VCaP (cell line): ENCODE measurements around the gene ABCA1.

ENCODE experiments used
- H3K27ac ChIP-seq: fragments of 450-650 bp; 2 replicates; pipeline ENCODE4 v1.5.1; 2017
- TF ChIP-seq, protein P1 (sequence below): fragments of 450-650 bp; conservative IDR thresholded peaks from 2 replicates; pipeline ENCODE4 v1.5.1; 2017; ENCODE audit warnings: mild to moderate bottlenecking, moderate library complexity

The ABCA1 gene

DNA sequence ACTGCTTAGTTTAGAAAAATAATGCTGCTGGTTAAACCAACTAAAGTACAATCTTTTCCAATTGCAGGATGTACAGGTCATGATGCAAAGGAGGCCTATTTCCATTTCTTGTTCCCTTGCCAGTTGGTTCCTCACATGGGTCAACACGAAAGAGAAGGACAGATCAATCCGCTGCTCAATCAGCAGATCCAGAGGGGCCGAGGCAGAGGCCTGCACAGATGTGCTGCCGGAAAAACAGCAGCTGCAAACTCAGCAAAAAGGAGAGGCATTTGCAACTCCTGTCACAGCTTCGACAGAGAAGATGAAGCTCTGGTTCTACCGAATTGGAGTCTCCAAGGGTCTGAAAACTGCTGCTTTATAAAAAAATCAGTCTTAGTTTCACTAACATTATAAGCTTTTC lies 94.3 kb downstream of the ABCA1 start:
- TF ChIP-seq, protein P1, sequence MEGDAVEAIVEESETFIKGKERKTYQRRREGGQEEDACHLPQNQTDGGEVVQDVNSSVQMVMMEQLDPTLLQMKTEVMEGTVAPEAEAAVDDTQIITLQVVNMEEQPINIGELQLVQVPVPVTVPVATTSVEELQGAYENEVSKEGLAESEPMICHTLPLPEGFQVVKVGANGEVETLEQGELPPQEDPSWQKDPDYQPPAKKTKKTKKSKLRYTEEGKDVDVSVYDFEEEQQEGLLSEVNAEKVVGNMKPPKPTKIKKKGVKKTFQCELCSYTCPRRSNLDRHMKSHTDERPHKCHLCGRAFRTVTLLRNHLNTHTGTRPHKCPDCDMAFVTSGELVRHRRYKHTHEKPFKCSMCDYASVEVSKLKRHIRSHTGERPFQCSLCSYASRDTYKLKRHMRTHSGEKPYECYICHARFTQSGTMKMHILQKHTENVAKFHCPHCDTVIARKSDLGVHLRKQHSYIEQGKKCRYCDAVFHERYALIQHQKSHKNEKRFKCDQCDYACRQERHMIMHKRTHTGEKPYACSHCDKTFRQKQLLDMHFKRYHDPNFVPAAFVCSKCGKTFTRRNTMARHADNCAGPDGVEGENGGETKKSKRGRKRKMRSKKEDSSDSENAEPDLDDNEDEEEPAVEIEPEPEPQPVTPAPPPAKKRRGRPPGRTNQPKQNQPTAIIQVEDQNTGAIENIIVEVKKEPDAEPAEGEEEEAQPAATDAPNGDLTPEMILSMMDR = no peak

DNA sequence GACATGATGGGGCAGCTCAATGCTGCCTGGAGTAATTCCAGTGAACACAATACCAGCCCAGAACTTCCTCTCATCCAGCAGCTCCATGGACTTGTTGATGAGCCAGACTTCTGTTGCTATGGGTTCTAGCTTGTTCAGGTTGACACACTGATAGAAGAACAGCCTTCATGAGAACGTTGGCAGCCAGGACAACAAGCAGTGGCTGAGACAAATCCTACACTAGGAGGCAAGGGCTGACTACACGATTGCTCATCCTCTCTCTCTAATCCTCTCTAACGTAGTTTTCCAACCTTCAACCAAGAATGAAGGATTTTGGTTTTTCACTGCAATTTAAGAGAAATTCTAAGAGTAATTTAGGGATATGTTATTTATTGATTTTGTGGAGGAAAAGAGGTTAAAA lies 96.3 kb downstream of the ABCA1 start:
- TF ChIP-seq, protein P1 = no peak
- H3K27ac ChIP-seq = no peak overlapping the region

More for the DNA sequence above, 94.3 kb downstream of the ABCA1 start:
- no peak overlapping the region for H3K27ac ChIP-seq

DNA sequence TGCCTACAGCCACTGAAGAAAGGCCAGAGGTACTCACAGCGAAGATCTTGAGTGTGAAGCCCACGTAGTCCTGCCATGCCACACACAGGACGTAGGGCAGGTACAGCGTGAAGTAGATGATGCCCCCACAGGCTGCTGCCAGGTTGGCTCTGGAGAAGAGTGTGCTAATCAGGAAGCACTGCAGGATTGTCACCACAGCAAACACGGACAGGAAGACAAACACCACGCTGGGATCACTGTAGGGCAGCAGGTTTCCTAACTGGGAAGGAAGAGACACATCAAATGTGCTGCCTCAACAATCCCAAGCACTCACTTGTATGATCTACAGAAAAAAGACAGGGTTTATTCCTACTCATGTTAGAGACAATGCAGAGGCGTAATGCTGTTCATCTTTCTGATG lies 101.0 kb downstream of the ABCA1 start:
- TF ChIP-seq, protein P1 = no peak

DNA sequence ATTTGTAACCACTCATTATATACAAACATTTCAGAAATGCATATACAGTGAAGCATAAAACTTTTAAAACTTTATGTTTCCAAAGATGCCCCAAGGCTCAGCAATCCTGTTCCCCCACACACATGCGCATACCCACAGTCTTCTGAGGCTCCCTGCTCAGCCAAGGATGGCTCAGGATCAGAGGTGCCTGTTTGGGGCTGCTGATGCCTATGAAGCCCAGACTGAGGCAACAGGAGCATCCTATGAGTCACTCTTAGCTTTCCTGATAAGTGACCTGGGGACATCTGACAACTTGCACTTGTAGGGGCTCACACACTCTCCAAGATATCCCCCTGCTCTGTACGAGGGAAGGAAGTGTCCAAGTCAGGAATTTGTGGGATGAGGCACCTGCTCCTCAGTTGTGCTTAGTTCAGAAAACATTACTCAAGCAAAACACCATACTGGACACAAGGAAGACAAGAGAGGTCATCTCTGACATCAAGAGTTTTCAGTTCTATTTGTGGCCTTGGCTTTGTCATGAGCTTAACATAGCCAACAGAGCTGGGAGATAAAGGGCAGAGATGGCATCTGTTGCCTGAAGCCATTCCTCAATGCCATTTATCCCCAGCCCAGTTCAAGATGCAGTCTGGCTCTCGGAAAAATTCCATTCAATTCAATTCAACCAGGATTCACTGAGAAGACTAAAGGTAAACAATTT lies 101.7 kb downstream of the ABCA1 start:
- no peak overlapping the region for H3K27ac ChIP-seq
- TF ChIP-seq, protein P1 = no peak

More for the DNA sequence above, 101.0 kb downstream of the ABCA1 start:
- no peak overlapping the region for H3K27ac ChIP-seq

DNA sequence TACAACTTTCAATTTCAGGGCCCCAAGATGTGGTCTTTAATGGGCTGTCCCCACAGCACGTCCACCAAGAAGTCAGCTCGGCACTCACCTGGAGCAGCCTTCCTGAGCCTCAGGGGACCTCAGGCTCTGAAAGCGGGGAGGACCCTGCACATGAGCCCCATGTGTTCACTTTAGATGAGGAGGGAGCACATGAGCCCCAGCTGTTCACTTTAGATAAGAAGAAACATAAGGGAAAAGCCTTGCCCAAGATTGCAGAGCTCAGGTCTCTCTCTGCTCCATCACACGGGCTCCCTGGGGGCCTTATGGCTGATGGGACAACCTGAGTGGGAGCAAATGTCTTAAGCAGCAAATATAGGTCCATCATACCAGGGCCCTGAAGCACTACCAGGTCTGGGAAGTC lies 107.6 kb downstream of the ABCA1 start:
- no peak overlapping the region for H3K27ac ChIP-seq
- TF ChIP-seq, protein P1 = no peak

DNA sequence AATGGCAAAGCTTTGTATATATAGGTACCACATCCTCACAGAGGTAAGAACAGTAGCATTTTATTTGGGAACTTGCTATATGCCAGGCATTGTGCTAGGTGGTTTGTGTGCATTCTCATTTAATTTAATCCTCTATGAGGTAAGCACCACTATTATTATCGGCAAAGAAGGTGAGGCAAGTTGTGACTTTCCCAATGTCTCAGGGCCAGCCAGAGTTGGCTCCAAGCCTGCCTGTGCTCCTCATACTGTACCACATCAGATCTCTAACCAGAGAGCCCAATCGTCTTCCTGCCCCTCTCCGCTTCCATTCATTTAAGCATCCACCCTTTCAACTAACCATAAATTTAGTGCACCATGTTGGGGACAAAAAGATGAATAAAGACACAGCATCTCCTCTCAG lies 108.9 kb downstream of the ABCA1 start:
- TF ChIP-seq, protein P1 = no peak
- no peak overlapping the region for H3K27ac ChIP-seq

DNA sequence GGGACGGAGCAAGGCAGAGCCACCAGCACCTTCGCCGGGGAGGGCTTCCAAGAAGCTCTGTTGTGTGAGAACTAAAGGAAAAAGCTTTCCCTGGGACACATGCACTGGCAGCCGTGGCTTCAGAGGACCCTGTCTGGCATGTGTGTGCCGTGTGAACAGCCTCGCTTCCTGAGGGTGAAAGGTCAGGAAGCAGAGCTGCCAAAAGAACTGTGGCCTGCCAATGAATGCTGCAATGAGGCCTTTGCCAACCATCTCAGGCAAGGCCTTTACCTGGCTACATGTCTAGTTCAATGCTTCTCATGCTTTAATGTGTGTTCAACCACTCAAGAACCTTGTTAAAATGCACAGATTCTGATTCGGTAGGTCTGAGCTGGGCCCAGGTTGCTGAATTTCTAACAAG lies 110.5 kb downstream of the ABCA1 start:
- TF ChIP-seq, protein P1 = no peak
- H3K27ac ChIP-seq = no peak overlapping the region
